Measurements from ENCODE around the gene BTNL3. TPM values are rescaled to one million over a fixed set of nuclear protein-coding genes. Genes with fewer than 3 reads are reported as not detected.

Gene BTNL3
- total RNA-seq, 1 experiment from 2014 or later: not detected

- Mint-ChIP-seq H3K27me3 (ENCODE audit: low read depth) (peaks cover 46% of the 10 kb centered on the region), H3K27ac (no peak overlapping the region), H3K9me3 (no peaks in the 10 kb centered on the region), H3K36me3 (peaks cover 4% of the 10 kb centered on the region; the same call in 1 of the 2 replicates), H3K4me3 (no peak overlapping the region), H3K4me1 (peaks cover 9% of the 10 kb centered on the region)
- CTCF ChIA-PET: interaction anchor here (0.6 to 1.8 kb wide), 3 partner anchors 41 to 187 kb away, joined by 3 to 5 read pairs (median 4); no protein-coding TSS in a partner anchor
- POLR2A ChIA-PET: no interaction called here
- ATAC-seq: no peak
- no peak for DNase-seq (ENCODE audit: low spot score)
- TF ChIP-seq PREB (CRISPR knock-in tag; IDR thresholded peaks at IDR 0.05; ENCODE audit: borderline replicate concordance): no peak
- no peak for TF ChIP-seq GRHL2 (CRISPR knock-in tag; IDR thresholded peaks at IDR 0.05; ENCODE audit: insufficient replicate concordance, severe bottlenecking)
- TF ChIP-seq OVOL2 (CRISPR knock-in tag; IDR thresholded peaks at IDR 0.05; ENCODE audit: borderline replicate concordance): no peak
- TF ChIP-seq MYBL2 (CRISPR knock-in tag; IDR thresholded peaks at IDR 0.05): no peak
Observed at GRCh38 chr5:181047288-181047687, 58.6 kb downstream of the BTNL3 start.

GRCh38 chr5:181047921-181048320, 59.3 kb downstream of the BTNL3 start:
- Mint-ChIP-seq H3K27ac (no peak overlapping the region), H3K9me3 (no peaks in the 10 kb centered on the region), H3K4me3 (no peak overlapping the region), H3K27me3 (ENCODE audit: low read depth) (peaks cover 46% of the 10 kb centered on the region), H3K36me3 (peaks cover 4% of the 10 kb centered on the region; the same call in 1 of the 2 replicates), H3K4me1 (peaks cover 10% of the 10 kb centered on the region)
- POLR2A ChIA-PET: no interaction called here
- TF ChIP-seq FOXJ3 (CRISPR knock-in tag; IDR thresholded peaks at IDR 0.05; ENCODE audit: borderline replicate concordance) (no peak), HMGA2 (CRISPR knock-in tag; IDR thresholded peaks at IDR 0.05) (no peak), OVOL2 (CRISPR knock-in tag; IDR thresholded peaks at IDR 0.05; ENCODE audit: borderline replicate concordance) (no peak), ZNF425 (CRISPR knock-in tag; conservative IDR thresholded peaks at IDR 0.05) (no peak)
- CTCF ChIA-PET: interaction anchor here (1.5 to 1.8 kb wide), 2 partner anchors 40 to 179 kb away, joined by 4 to 5 read pairs; no protein-coding TSS in a partner anchor
- no peak for DNase-seq (ENCODE audit: low spot score)
- no peak for ATAC-seq

DNA sequence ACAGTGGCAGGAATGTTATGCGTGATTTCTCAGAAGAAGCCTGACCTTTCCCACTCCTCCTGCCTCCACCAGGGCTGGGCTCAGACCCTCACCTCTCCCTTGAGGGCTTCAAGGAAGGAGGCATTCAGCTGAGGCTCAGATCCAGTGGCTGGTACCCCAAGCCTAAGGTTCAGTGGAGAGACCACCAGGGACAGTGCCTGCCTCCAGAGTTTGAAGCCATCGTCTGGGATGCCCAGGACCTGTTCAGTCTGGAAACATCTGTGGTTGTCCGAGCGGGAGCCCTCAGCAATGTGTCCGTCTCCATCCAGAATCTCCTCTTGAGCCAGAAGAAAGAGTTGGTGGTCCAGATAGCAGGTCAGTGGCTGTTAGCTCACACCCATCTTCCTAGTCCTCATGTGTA, 61.4 kb downstream of the BTNL3 start:
- no peak overlapping the region for H3K4me3 Mint-ChIP-seq
- H3K27ac Mint-ChIP-seq: no peak overlapping the region
- no peaks in the 10 kb centered on the region for H3K9me3 Mint-ChIP-seq
- TF ChIP-seq USF1 (CRISPR knock-in tag; IDR thresholded peaks at IDR 0.05) (no peak), ZNF232 (CRISPR knock-in tag; IDR thresholded peaks at IDR 0.05) (no peak), ESRRA (CRISPR knock-in tag; IDR thresholded peaks at IDR 0.05; ENCODE audit: borderline replicate concordance) (no peak), ZNF416 (CRISPR knock-in tag; IDR thresholded peaks at IDR 0.05) (no peak), CREB1 (CRISPR knock-in tag; IDR thresholded peaks at IDR 0.05) (no peak), PRRX2 (CRISPR knock-in tag; IDR thresholded peaks at IDR 0.05) (no peak)
- TF ChIP-seq, protein P1, sequence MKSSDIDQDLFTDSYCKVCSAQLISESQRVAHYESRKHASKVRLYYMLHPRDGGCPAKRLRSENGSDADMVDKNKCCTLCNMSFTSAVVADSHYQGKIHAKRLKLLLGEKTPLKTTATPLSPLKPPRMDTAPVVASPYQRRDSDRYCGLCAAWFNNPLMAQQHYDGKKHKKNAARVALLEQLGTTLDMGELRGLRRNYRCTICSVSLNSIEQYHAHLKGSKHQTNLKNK (CRISPR knock-in tag; IDR thresholded peaks at IDR 0.05): no peak
- TF ChIP-seq, protein P2, sequence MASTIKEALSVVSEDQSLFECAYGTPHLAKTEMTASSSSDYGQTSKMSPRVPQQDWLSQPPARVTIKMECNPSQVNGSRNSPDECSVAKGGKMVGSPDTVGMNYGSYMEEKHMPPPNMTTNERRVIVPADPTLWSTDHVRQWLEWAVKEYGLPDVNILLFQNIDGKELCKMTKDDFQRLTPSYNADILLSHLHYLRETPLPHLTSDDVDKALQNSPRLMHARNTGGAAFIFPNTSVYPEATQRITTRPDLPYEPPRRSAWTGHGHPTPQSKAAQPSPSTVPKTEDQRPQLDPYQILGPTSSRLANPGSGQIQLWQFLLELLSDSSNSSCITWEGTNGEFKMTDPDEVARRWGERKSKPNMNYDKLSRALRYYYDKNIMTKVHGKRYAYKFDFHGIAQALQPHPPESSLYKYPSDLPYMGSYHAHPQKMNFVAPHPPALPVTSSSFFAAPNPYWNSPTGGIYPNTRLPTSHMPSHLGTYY (CRISPR knock-in tag; IDR thresholded peaks at IDR 0.05): no peak
- H3K4me1 Mint-ChIP-seq: peaks cover 27% of the 10 kb centered on the region
- ChIA-PET CTCF (no interaction called here), POLR2A (no interaction called here)
- peaks cover 60% of the 10 kb centered on the region for H3K27me3 Mint-ChIP-seq (ENCODE audit: low read depth)
- no peak for DNase-seq (ENCODE audit: low spot score)
- ATAC-seq: no peak
- H3K36me3 Mint-ChIP-seq: peaks cover 4% of the 10 kb centered on the region; the same call in 1 of the 2 replicates

Data from WTC11 (cell line).